Measurements from ENCODE around the gene ILK.

Gene ILK

GRCh38 chr11:6638429-6638828 is 34.9 kb downstream of the ILK start:
- no peak for DNase-seq

GRCh38 chr11:6640036-6640984 is 36.7 kb downstream of the ILK start:
- DNase-seq = no peak

- DNase-seq = no peak
Observed at GRCh38 chr11:6640985-6641701, 37.6 kb downstream of the ILK start.

- DNase-seq = no peak
Observed at GRCh38 chr11:6642957-6643356, 39.4 kb downstream of the ILK start.

GRCh38 chr11:6646071-6646470 is 42.5 kb downstream of the ILK start:
- DNase-seq = no peak

GRCh38 chr11:6646576-6646917 is 43.0 kb downstream of the ILK start:
- no peak for DNase-seq

GRCh38 chr11:6646918-6647679 is 43.5 kb downstream of the ILK start:
- DNase-seq = no peak

- DNase-seq = no peak
Observed at GRCh38 chr11:6647836-6648235, 44.3 kb downstream of the ILK start.

GRCh38 chr11:6648501-6648900 is 44.9 kb downstream of the ILK start:
- DNase-seq = no peak

GRCh38 chr11:6650104-6650503 is 46.5 kb downstream of the ILK start:
- DNase-seq = no peak

GRCh38 chr11:6650980-6651379 is 47.4 kb downstream of the ILK start:
- no peak for DNase-seq

GRCh38 chr11:6652182-6652581 is 48.6 kb downstream of the ILK start:
- DNase-seq = no peak

GRCh38 chr11:6653097-6653496 is 49.5 kb downstream of the ILK start:
- DNase-seq = no peak

GRCh38 chr11:6653656-6654055 is 50.1 kb downstream of the ILK start:
- DNase-seq = no peak

- no peak for DNase-seq
Observed at GRCh38 chr11:6654281-6655019, 50.9 kb downstream of the ILK start.

GRCh38 chr11:6655020-6655789 is 51.6 kb downstream of the ILK start:
- no peak for DNase-seq

- no peak for DNase-seq
Observed at GRCh38 chr11:6655790-6656583, 52.4 kb downstream of the ILK start, which contains the start of gene DCHS1. Gene DCHS1 (minus strand): TSS chr11:6655809. CDS start chr11:6641613, 14,196 bp downstream.

- DNase-seq = no peak
Observed at GRCh38 chr11:6656584-6656915, 53.0 kb downstream of the ILK start.

GRCh38 chr11:6656936-6657335 is 53.4 kb downstream of the ILK start:
- DNase-seq = no peak

- DNase-seq = no peak
Observed at GRCh38 chr11:6657346-6657745, 53.8 kb downstream of the ILK start.

GRCh38 chr11:6658647-6659046 is 55.1 kb downstream of the ILK start:
- DNase-seq = no peak

Data from NCI-H1694 treated with DMSO at 0.1 percent for 48 hours (cell line).